SIG-M5 treated with dmso at 0.1 percent for 504 hours (cell line): ENCODE results near the gene SLC7A7.
"Not testable (repeated sequence)": the region's sequence is repeated elsewhere in the genome, so short reads cannot be mapped to it uniquely, and the experiment has no call there.

Experiments used
- DNase-seq: peaks from one replicate; lab custom pipeline; 2025; ENCODE audit not compliant: unreplicated experiment; lab: John Stamatoyannopoulos, UW

SLC7A7 gene

GRCh38 chr14:22814941-22815713 lies at the start of gene SLC7A7:
Gene SLC7A7 (minus strand): TSS chr14:22815435. CDS start chr14:22813398, 2,037 bp downstream.
- no peak for DNase-seq

GRCh38 chr14:22864979-22865378 lies 49.7 kb upstream of the SLC7A7 start:
- DNase-seq = no peak

GRCh38 chr14:22861651-22862050 lies 46.4 kb upstream of the SLC7A7 start:
- no peak for DNase-seq

- DNase-seq = not testable (repeated sequence)
These were observed 45.1 kb upstream of the SLC7A7 start for GRCh38 chr14:22860377-22860776.

GRCh38 chr14:22856428-22856827 lies 41.2 kb upstream of the SLC7A7 start:
- no peak for DNase-seq

GRCh38 chr14:22854963-22855724 lies 39.9 kb upstream of the SLC7A7 start:
- DNase-seq = no peak

- DNase-seq = not testable (repeated sequence)
These were observed 39.1 kb upstream of the SLC7A7 start for GRCh38 chr14:22854296-22854695.

GRCh38 chr14:22852940-22853767 lies 37.9 kb upstream of the SLC7A7 start:
- DNase-seq = peak; percentile 77

GRCh38 chr14:22852599-22852939 lies 37.3 kb upstream of the SLC7A7 start:
- no peak for DNase-seq

- DNase-seq = not testable (repeated sequence)
These were observed 36.9 kb upstream of the SLC7A7 start for GRCh38 chr14:22852178-22852577.

GRCh38 chr14:22850944-22851764 lies 35.9 kb upstream of the SLC7A7 start:
- peak; percentile 72 for DNase-seq

GRCh38 chr14:22849212-22849819 lies 34.1 kb upstream of the SLC7A7 start:
- DNase-seq = no peak

- no peak for DNase-seq
These were observed 33.3 kb upstream of the SLC7A7 start for GRCh38 chr14:22848351-22849164.

GRCh38 chr14:22847661-22848341 lies 32.6 kb upstream of the SLC7A7 start:
- DNase-seq = no peak

- no peak for DNase-seq
These were observed 31.6 kb upstream of the SLC7A7 start for GRCh38 chr14:22846811-22847307.

- DNase-seq = no peak
These were observed 30.8 kb upstream of the SLC7A7 start for GRCh38 chr14:22845821-22846625.

- no peak for DNase-seq
These were observed 29.8 kb upstream of the SLC7A7 start for GRCh38 chr14:22845103-22845394.
